Fibroblast of mammary gland (primary cell): ENCODE data around the gene SHISA9.

Source experiments
- DNase-seq: peaks from one replicate; pipeline ENCODE4 v3.0.0-alpha.2; 2010; ENCODE audit warnings: low read depth
- H3K4me3 ChIP-seq: 2 replicates; pipeline ENCODE4 v1.5.1; 2011; ENCODE audit warnings: low read depth, mild to moderate bottlenecking, low read length, moderate library complexity; ENCODE audit not compliant: control insufficient read depth
- CTCF ChIP-seq: conservative IDR thresholded peaks from 2 replicates; pipeline ENCODE4 v1.5.1; 2011; ENCODE audit warnings: low read depth, low read length, inconsistent platforms; ENCODE audit not compliant: control insufficient read depth, insufficient read depth

The SHISA9 gene

GRCh38 chr16:13064821-13065220 lies 163.4 kb downstream of the SHISA9 start:
- TF ChIP-seq CTCF = no peak
- no peak overlapping the region for H3K4me3 ChIP-seq
- no peak for DNase-seq

DNA sequence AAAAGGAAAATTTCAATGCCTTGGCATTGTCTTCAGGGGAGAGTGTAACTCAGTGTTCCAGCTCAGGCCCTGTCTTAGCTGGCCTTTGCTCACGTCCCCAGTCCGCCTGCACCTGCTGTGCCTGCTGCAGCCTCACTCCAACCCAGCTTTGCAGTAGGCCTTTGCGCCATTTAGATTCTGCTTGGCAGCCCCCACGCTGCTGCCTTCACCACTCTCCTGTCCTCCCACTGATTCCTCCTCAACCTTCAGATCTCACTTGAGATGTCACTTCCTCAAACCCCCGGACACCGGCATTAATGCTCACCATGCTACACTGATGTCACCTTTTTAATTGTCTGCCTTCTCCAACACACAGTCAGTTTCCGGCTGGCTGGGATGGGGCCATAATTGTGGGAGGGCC lies 166.2 kb downstream of the SHISA9 start:
- no peak for TF ChIP-seq CTCF
- no peak for DNase-seq
- no peak overlapping the region for H3K4me3 ChIP-seq

GRCh38 chr16:13068912-13069583 lies 167.7 kb downstream of the SHISA9 start:
- no peak overlapping the region for H3K4me3 ChIP-seq
- DNase-seq = no peak
- TF ChIP-seq CTCF = no peak

GRCh38 chr16:13070268-13070667 lies 168.9 kb downstream of the SHISA9 start:
- TF ChIP-seq CTCF = no peak
- no peak overlapping the region for H3K4me3 ChIP-seq
- DNase-seq = no peak

- H3K4me3 ChIP-seq = no peak overlapping the region
- no peak for DNase-seq
- TF ChIP-seq CTCF = no peak
These were observed 175.5 kb downstream of the SHISA9 start for GRCh38 chr16:13076878-13077277.

DNA sequence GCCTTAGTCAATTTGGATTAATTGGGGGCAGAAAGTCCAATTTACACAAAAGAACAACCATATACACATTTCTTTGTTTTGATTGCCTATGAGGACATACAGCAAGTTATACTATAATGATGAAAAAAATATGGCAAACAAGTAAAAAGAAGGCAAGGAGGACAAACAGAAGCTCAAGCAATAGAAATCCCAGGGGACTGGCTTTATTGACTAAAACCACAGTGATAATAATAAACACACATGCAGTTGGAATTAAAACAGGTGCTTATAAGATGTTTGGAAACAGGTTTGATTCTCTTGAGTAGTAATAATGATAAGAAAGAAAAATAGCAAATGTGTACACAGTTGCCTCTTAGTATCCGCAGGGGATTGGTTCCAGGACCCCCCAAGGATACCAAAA lies 176.4 kb downstream of the SHISA9 start:
- H3K4me3 ChIP-seq = no peak overlapping the region
- no peak for TF ChIP-seq CTCF
- no peak for DNase-seq

DNA sequence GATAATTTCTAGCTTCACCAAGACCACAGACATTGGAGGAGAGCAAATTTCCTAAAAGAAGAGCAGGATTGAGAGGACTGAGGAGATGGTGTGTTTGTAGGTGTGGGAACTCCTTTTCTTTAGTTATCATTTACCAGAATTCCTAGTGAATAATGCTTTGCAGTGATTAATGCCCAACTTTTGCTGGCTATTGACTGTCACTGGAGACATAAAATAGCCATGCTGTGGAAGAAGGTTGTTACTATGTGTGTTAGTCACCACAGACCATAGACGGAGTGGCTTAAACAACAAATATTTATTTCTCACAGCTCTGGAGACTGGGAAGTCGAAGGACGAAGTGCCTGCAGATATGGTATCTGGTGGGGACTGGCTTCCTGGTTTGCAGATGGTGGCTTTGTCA lies 179.1 kb downstream of the SHISA9 start:
- H3K4me3 ChIP-seq = no peak overlapping the region
- no peak for DNase-seq
- TF ChIP-seq CTCF = no peak
